ENCODE data around the gene PPP6R3. TPM values are rescaled to one million over a fixed set of nuclear protein-coding genes. Genes with fewer than 3 reads are reported as not detected.
"Not testable (repeated sequence)": the region's sequence is repeated elsewhere in the genome, so short reads cannot be mapped to it uniquely, and the experiment has no call there.

Gene PPP6R3
- total RNA-seq, 1 donor = 119 TPM

DNA sequence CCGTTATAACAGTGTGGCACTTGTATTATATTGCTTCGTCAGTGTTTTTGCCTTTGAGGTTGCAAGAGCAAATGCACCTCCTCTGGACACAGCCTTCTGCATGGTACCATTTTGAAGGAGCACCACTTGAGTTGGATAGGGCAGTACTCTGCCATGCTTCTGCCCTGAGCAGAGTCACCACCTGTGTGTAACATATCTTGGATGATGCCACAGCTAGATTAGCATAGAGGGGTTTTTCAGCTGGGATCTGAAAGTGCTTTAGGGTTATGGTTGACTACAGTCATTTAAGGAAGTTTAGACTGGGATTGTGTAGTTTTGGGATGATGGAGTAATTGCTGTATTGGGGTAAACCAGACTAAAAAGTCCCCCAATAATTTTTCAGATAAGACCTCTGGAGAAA, 78.8 kb downstream of the PPP6R3 start:
- DNase-seq (ENCODE audit: low read depth) = no peak
- TF ChIP-seq, protein P1, sequence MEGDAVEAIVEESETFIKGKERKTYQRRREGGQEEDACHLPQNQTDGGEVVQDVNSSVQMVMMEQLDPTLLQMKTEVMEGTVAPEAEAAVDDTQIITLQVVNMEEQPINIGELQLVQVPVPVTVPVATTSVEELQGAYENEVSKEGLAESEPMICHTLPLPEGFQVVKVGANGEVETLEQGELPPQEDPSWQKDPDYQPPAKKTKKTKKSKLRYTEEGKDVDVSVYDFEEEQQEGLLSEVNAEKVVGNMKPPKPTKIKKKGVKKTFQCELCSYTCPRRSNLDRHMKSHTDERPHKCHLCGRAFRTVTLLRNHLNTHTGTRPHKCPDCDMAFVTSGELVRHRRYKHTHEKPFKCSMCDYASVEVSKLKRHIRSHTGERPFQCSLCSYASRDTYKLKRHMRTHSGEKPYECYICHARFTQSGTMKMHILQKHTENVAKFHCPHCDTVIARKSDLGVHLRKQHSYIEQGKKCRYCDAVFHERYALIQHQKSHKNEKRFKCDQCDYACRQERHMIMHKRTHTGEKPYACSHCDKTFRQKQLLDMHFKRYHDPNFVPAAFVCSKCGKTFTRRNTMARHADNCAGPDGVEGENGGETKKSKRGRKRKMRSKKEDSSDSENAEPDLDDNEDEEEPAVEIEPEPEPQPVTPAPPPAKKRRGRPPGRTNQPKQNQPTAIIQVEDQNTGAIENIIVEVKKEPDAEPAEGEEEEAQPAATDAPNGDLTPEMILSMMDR (IDR thresholded peaks at IDR 0.05; ENCODE audit: insufficient read depth, low read length) = no peak
- H3K4me3 ChIP-seq (ENCODE audit: low read depth, low read length) = no peak overlapping the region

DNA sequence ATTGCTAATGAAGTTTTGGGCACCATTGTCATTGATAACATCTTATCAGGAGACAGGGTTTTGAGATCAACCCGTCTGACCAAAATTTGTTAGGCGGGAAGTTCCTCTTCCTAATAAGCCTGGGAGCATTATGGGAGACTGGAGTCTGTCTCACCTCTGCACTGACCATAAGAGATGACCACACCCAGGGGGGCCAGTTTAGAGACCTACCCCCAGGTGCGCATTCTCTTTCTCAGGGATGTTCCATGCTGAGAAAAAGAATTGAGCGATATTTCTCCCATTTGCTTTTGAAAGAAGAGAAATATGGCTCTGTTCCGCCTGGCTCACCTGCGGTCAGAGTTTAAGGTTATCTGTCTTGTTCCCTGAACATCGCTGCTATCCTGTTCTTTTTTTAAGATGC, 80.0 kb downstream of the PPP6R3 start:
- H3K4me3 ChIP-seq (ENCODE audit: low read depth, low read length); DNase-seq (ENCODE audit: low read depth): not testable (repeated sequence)

DNA sequence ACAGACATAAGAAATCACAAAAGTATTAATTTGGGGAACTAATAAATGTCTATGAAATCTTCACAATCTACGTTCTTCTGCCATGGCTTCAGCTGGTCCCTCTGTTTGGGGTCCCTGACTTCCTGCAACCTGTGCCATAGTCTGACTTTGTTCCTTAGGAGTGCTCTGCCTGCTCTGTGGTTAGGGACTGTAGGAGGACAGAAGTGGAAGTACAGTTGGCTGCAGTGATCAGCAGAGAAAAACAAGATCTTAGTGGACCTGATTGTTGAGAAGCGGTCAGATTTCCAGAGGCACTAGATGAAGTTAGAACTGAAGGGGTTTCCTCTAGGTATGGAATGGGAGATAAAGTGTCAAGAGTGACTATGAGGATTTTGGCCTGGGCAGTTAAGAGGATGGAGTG, 80.6 kb downstream of the PPP6R3 start:
- no peak for DNase-seq (ENCODE audit: low read depth)
- H3K4me3 ChIP-seq (ENCODE audit: low read depth, low read length) = no peak overlapping the region
- TF ChIP-seq, protein P1 (IDR thresholded peaks at IDR 0.05; ENCODE audit: insufficient read depth, low read length) = no peak

DNA sequence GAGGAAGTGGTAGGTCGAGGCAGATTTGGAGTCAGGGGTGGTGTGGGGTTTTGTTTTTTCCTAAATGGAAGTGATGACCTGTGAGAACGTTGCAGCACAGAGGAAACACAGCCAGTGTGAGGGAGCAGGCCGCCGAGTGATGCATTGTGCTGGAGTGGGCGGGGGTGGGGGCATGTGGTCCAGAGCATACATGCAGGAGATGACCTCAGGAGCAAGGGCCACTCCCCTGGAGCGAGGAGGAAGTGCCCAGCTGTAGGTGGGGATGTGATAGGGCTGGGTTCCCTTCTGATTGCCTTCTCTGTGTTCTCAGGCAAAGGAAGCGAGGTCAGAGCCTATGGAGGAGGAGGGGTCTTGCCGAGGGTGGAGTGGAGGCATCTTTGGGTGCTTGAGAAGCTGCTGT, 81.4 kb downstream of the PPP6R3 start:
- DNase-seq (ENCODE audit: low read depth) = no peak
- TF ChIP-seq, protein P1 (IDR thresholded peaks at IDR 0.05; ENCODE audit: insufficient read depth, low read length) = no peak
- no peak overlapping the region for H3K4me3 ChIP-seq (ENCODE audit: low read depth, low read length)

DNA sequence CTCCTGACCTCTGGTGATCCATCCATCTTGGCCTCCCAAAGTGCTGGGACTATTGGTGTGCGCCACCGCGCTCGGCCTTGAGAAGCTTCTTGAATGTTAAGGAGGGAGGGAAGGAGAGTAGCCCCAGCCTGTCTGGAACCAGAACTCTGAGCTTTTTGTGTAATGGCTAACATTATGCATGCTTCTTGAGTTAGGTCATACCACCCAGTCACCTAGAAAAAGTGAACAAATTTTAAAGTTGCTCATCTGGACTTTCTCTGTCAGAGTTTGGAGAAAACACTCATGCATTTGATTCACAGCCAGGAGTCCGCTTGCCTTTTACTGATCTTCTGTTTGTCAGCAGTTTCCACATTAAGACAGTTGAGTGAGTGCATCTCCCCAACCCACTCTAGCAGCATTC, 82.1 kb downstream of the PPP6R3 start:
- no peak overlapping the region for H3K4me3 ChIP-seq (ENCODE audit: low read depth, low read length)
- peak; percentile 84 for DNase-seq (ENCODE audit: low read depth)
- TF ChIP-seq, protein P1 (IDR thresholded peaks at IDR 0.05; ENCODE audit: insufficient read depth, low read length) = no peak

DNA sequence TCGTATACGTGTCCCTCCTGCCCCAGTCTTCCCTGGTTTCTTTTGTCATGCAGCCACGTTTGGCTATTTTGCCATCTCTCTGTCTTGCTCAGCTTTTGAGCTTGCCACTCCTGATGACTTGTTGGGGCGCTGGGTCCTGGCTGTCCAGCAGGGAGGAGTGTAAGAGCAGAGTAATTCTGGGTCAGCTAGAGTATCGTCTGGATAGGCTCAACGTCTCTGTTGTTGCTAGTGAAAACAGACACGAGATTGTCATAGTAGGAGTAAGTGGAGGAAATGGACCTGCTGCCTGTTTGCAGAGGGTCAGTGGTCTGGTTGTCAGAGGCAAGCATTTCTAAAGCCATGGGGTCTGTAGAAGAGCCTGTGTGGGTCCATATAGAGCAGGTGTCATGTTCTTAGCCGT, 83.0 kb downstream of the PPP6R3 start:
- no peak overlapping the region for H3K4me3 ChIP-seq (ENCODE audit: low read depth, low read length)
- no peak for DNase-seq (ENCODE audit: low read depth)
- TF ChIP-seq, protein P1 (IDR thresholded peaks at IDR 0.05; ENCODE audit: insufficient read depth, low read length) = no peak

DNA sequence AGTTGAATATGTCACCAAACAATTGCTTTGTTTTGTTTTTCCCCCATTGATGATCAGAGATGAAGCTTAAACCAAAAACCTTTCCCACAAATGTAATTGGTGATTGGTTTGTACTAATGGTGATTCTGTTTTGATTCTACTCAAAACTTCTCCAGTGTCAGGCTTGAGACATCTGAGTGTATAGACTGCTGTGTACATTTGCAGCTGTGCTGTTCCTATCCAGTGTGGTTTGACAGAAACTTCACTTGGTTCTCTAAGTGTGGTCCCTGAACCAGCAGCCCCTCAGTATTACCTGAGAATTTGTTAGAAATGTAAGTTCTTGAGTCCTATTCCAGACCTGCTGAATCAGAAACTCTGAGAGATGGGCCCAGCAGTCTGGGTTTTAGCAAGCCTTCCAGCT, 84.8 kb downstream of the PPP6R3 start:
- H3K4me3 ChIP-seq (ENCODE audit: low read depth, low read length) = no peak overlapping the region
- DNase-seq (ENCODE audit: low read depth) = no peak
- TF ChIP-seq, protein P1 (IDR thresholded peaks at IDR 0.05; ENCODE audit: insufficient read depth, low read length) = no peak

All from fibroblast of the aortic adventitia (primary cell).